GM18520 (cell line): ENCODE data around the gene HYAL3.

Source experiments
- ATAC-seq: cut with Tn5 transposase; IDR thresholded peaks from one replicate; pipeline ENCODE4 v1.9.1; 2021; ENCODE audit not compliant: unreplicated experiment

The HYAL3 gene, protein sequence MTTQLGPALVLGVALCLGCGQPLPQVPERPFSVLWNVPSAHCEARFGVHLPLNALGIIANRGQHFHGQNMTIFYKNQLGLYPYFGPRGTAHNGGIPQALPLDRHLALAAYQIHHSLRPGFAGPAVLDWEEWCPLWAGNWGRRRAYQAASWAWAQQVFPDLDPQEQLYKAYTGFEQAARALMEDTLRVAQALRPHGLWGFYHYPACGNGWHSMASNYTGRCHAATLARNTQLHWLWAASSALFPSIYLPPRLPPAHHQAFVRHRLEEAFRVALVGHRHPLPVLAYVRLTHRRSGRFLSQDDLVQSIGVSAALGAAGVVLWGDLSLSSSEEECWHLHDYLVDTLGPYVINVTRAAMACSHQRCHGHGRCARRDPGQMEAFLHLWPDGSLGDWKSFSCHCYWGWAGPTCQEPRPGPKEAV

DNA sequence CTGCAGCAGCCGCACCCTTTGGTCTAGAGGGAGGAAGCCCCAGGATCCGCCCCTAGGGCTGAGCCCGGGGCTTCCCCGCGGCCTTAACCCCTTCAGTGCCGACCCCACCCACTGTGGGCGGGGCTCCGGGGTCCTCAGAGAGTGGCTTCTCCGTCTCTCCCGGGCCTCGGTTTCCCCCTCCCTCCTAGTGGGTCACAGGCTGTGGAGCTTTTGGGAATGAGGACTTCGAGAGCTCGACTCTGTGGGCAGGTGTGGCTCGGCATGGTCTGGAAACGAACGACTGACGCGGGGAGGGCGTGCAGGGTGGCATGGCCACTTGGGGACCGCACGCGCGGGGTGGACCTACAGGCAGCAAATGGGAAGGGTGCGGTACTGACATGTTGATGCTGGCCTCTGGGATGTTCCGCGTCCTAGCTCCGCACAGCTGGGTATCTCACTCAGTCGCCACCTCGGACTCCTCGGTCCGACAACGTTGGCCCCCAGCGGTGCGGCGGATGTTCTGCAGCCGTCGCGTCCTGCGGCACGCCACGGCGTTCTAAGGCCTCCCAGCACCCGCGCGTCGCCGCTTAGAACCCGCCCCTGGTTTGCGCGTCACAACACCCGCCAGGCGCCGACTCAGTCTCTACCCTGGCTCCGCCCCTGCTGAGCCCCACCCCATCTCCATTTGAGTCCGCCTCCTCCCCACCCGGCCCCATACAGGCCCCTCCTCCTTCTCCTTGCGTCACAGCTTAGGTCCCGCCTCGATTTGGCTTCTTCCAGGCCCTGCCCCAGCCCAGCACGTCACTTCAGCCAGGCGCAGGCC lies at the start of gene HYAL3, which contains the start of gene NAA80:
Gene HYAL3, minus strand, starts transcription at position 570 of the 802 bp plus-strand sequence. CDS start 3,803 bp downstream, outside the sequence.
Gene NAA80, minus strand, starts transcription at position 570 of the 802 bp plus-strand sequence. CDS start 1,942 bp downstream, outside the sequence.
- ATAC-seq = peak; percentile 72

DNA sequence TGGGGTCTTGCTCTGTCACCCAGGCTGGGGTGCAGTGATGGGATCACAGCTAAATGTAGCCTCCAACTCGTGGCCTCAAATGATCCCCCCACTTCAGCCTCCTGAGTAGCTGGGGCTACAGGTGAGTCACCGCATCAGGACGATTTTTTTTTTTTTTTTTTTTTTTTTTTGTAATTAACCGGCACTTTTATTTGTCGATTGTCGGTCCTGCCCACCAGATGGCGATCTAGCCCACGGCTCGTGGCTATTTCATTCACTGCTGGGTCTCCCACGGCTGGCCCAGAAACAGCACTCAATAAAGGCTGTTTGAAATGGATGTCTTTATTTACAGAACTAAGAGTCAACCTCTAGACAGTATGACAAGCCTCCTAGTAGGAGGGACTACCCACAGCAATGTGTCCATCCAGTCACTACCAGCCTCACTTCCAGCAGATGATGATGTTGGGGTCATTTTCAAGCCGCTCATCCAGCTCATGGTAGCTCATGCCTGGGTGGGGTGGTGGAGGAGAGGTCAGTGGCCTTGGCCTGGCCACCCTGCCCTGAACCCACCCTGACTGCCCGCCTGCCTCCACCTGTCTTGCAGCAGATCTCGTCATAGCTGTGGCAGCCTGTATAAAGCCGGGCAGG lies 48.1 kb upstream of the HYAL3 start:
- no peak for ATAC-seq

DNA sequence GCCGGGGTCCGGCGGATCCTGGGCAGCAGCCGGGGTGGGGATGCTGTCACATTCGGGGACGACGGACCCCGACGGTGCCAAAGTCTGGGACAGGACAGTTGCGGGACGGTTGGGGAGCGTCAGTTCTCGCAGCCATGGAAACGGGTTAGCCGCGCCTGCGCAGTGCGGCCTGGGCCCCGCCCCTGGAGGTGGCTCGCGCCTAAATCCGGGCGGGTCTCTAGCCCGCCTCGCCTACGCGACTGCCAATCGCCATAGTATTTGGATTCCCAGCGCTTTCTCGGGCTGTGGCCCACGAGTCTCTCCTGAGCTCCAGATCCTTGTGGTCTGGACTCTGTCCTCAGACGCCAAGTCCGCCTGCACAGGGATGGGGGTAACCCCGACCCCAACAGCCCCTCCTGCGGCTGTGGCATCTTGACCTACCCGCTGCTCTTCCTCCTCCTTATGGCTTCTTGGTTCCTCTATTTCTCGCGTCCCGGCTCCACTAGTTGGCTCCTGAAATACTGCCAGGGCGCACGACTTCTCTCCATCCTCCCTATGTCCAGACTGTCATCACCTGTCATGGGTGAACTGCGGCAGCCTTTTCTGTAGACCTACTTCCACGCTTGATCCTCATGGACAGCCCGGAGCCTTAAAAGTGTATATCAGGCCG lies 46.5 kb upstream of the HYAL3 start, which contains the start of gene ZMYND10:
Gene ZMYND10, minus strand, starts transcription at position 147 of the 649 bp plus-strand sequence. CDS start 153 bp downstream, outside the sequence.
- ATAC-seq = no peak

DNA sequence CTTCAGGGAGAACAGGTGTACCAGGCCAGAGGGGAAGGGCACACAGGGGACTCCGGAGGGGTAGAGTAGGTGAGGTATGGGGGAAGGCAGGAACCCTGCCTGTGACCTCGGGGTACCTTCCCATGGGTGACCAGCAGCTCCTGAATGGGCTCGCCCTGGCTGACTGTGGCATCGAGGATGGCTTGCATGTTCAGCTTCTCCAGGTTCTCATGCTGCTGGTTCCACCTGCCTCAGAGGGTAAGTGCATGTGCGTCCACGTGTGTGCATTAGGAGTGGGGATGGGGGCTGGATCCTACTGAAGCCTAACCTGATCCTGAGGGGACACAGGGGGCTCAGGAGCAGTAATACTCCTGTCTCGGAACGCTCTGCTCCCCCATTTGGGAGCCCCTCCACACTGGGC lies 45.8 kb upstream of the HYAL3 start:
- no peak for ATAC-seq

DNA sequence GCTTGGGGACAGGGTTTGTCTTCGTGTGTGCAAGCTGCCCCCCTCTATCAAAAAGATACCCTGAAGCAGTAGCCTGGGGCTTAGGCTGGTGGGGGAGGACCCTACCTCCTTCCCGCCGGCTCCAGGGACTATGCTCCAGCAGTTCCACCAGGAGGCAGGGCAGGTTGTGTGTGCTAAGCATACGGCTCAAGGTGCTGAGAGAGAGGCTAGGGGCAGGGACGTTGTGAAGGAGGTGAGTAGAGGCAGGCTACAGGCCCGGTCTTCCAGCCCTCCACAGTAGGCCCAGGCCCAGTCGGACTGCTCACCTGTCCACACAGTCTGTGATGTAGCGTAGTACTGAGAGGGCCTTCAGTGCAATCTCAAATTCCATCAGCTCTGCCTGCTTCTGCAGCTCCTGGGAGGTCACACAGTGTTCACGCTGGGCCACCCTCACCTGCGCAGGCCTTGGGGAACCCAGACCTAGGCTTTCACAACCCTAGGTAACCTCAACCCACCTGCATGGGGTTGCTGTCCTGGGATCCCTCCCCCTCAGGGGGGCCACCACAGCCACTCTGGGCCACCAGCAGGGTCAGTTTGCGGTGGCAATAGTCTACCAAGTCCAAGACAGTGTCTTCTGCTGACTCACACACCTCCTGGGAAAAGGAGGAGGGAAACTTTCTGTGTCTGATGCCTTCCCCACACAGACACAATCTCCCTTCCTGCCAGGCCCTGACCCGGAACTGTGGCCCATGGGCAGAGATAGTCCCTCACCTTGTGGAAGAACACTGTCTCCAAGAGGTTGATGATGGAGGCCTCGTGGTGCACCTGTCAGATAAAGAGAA lies 43.8 kb upstream of the HYAL3 start:
- ATAC-seq = no peak

DNA sequence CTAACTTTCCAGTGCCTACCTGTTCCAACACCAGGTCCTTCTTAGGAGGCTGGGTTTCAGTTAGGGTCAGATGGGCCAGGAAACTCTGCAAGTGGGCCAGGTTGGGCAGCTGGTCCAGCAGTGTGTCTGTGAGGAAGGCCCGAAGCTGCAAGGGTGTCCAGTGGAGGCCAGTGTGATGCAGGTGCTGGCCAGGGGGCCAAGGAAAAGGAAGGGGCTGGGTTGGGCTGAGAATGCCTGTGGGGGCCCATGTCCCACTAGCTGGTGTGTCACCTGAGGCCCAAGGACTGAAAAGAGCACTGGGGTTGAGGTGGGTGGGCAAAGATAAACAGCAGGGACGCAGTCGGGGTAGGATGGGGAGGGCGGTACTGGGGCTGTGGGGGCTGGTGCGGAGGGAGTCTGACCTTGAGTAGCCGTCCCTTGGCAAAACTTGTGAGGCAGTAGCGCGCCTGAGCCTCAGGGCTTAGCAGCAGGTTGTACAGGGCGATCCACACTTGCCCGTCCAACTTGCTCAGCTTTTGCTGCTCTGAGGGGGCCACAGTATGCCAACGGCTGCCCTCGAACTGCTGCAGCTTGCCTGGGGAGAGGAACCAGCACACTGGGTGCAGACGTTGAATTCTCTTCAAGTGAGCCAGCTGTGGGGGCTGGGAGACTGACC lies 42.9 kb upstream of the HYAL3 start:
- no peak for ATAC-seq

DNA sequence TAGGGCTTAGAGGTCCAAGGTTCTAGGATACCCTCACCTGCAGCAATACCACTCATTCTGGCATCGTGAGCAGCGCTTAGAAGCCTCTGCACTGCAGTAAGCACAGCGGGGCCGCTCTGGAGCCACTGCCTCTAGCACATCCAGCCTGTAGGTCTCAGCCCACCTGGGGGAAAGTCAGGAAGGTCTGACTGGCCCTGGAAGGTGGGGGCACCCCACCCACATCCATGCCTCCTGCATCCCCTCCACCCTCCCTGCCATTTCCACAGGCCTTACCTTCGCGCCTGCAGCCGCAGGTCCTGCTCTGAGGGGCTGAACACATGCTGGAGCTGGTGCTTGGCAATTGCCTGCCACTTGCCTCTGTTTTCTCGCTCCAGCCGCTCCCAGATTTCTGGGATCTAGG lies 42.3 kb upstream of the HYAL3 start:
- no peak for ATAC-seq

DNA sequence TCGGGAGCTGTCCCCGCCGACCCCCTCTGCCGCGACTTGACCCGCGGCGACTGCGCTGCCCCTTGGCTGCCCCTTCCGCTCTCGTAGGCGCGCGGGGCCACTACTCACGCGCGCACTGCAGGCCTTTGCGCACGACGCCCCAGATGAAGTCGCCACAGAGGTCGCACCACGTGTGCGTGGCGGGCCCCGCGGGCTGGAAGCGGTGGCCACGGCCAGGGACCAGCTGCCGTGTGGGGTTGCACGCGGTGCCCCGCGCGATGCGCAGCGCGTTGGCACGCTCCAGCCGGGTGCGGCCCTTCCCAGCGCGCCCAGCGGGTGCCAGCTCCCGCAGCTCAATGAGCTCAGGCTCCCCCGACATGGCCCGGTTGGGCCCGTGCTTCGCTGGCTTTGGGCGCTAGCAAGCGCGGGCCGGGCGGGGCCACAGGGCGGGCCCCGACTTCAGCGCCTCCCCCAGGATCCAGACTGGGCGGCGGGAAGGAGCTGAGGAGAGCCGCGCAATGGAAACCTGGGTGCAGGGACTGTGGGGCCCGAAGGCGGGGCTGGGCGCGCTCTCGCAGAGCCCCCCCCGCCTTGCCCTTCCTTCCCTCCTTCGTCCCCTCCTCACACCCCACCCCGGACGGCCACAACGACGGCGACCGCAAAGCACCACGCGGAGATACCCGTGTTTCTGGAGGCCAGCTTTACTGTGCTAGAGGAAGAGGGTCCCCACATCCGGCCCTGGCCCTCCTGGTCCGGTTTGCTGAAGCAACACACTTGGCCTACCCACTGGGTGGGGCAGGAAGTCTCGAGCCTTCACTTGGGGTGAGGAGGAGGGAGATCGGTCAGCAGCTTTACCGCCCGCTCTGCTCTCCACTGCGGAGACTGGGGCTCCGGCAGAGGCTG lies 41.5 kb upstream of the HYAL3 start, which contains the start of gene RASSF1:
Gene RASSF1, minus strand, starts transcription at position 389 of the 882 bp plus-strand sequence. Its CDS starts 31 bp downstream, at position 358.
- ATAC-seq = no peak

DNA sequence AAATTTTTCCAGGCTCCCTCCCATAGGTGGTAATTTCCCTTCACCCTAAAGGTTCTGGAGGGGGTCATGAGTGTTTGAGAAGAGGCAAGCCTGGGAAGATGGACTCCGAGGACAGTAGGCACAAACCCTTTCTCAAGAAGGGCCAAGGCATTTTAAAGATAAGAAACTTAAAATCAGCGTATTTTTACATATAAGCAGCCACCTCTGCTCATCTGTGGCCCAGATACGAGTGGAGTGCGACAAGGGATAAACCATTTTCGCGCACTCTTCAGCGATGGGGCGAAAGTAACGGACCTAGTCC lies 40.9 kb upstream of the HYAL3 start:
- no peak for ATAC-seq

DNA sequence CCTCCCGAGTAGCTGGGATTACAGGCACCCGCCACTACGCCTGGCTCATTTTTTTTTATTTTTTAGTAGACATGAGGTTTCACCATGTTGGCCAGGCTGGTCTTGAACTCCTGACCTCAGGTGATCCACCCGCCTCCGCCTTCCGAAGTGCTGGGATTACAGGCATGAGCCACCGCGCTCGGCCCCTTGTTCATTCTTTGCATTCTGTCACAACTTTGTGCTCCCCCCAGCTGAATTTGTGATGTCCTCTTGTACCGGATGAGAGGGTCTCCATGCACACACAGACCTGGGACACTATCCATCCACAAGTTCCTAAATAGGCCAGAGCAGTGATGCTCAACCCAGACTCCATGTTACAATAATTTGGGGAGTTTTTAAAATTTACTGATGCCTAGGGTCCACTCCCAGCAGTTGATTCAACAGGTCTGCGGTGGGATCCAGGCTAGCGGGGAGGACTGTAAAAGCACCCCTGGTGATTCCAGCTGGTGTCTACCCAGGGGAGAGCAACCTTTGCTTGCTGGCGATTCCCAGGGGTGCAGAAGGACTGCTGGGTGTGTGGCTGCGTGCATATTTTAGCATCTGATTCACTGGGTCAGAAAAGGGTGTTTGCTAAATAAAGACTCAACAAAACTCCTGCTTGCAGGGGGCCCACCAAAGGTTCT lies 40.4 kb upstream of the HYAL3 start:
- no peak for ATAC-seq

DNA sequence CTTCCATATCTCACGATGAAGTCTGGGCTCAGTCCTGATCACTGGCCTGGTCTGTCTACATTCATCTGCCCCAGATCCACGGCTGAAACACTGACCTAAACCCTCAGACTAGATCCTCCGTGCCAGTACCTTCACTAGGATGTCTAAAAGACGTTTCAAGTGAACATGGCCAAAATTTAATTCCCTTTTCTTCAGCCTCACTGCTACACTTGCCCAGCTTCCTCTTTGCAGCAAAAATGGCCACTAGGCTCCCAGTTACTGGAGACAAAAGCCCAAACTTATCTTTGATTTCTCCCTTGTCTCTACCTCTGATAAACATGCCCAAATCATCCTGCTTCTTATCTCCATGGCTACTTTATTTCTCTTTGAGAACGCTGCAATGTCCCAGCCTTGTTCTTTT lies 39.8 kb upstream of the HYAL3 start:
- no peak for ATAC-seq

DNA sequence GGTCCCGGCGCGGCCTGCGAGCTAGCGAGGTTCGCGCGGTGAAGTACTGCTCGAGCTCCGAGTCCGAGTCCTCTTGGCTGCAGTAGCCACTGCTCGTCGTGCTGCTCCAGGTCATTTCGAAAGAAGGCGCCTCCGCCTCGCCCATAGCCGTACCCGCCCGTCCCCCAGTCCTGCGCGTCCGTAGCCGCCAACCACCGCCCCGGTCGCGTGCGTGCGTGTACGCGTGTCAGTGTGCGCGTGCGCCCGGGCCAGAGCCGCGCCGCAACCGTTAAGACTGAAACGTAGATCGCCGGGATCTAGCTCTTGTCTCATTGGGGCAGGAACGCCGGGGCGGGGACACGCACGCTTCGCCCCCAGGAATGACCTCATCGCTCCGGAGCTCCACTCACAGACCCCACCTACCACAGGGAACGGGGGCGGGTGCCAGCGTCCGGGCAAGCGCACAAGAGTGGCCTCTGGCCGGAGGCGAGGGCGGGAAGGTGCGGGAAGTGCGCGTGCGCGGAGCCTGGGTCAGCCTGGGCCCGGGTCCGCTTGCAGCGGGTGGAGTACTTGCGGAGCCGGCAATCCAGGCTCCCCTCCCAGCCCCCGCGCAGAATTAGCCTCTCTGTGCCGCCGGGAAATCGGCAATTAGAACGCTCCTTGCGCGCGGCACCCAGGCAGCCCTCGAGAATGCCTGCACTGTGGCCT lies 38.1 kb upstream of the HYAL3 start:
- peak; percentile 72 for ATAC-seq

DNA sequence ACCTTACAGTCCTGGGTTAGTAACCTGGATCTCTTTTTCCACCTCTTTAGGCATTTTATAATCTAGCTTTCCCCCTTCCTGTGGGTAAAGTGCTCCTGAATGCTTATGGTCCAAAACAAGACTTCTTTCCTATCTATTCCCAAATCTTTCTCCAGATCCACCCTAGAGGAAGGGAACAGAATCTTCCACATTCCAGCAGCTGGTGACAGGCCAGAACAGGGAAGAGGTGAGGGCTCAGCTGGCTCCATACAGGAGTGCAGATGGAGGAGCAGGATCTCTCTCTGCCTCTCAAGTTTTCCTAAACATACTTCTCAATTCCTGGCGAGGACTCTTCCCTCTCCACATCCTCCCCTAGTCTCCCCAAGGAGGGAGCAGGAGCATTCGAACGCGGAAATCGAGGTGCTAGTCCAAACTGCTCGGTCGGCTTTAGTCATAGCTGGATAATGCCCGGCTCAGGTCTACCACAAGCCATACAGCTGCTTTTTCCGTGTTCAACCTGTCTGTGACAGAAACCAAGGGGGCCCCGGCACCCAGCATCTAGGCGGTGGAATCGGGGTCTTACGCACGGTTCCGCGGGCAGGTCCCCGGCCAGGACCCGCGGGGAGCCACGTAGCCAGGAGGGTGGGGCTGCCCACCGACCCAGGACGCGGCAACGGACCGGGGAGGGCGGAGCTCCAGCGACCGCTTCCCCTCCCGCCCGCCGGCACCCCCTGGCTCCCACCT lies 37.4 kb upstream of the HYAL3 start:
- peak; percentile 19 for ATAC-seq

DNA sequence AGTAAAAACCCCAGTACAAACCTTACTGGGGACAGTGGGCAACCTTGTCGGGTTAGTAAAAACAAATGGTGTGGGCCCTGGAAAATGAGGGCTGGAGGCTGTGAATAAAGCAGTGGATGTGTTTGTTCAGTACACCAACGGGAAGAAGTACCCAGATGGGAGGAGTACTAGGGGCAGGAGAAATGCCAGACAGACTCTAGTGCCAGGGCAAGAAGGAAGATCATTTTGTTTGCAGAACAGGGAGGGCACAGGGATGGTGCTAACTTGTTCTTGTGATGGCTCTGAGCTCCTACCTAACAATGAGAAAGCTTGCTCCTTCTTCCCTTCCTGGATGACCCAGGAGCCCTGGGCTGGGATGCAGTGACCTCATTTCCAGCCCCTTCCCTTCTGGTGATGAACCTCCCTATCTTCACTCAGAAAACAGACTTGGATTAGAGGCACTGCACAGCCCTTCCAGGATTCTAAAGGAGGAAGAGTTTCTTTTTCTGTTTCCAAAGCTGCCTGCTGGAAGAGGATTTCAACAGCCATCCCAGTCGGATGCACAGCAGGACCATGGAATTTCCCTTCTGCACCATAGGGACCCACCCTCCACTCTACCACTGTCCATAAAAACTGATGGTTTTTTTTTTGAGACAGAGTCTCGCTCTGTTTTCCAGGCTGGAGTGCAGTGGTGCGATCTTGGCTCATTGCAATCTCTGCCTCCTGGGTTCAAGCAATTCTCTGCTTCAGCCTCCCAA lies 35.3 kb upstream of the HYAL3 start:
- ATAC-seq = no peak

DNA sequence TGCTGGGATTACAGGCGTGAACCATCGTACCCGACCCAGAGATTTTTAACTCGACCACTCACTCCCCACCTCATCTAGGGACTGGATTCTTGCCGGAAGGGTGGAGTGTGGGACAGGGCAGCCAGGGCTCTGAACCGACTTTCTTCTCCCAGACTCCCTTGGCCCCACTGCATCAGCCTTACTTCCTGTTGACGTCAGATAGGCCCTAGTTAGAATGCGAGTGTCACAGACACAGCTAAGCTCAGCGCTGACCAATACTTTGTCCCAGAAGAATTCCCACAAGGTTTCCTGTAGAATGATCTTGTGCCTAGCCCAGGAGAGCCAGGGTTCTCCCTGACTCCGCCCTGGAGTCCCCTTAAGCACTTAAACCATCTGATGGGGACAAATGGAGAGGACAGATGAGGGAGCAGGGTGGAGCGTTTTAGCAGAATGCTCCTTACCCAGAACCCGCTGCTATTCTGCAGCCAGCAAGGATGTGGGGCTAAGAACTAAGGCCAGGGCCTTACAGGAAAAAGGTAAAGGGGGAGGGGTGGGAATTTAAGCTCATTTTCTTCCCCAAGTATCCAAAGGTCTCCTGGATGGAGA lies 34.6 kb upstream of the HYAL3 start:
- ATAC-seq = no peak
